ENCODE data around the gene LGALS3BP.

Gene LGALS3BP

GRCh38 chr17:78999947-79000395 lies 20.2 kb upstream of the LGALS3BP start:
- no peak for DNase-seq

- DNase-seq, result no peak
Observed at GRCh38 chr17:78999056-78999768, 19.5 kb upstream of the LGALS3BP start.

- peak in 3 of 56 donors; percentile 22 to 50 (median 40) for DNase-seq
Observed at GRCh38 chr17:78998311-78999055, 18.8 kb upstream of the LGALS3BP start.

- DNase-seq, result no peak
Observed at GRCh38 chr17:78997881-78998280, 18.2 kb upstream of the LGALS3BP start.

GRCh38 chr17:78997231-78997741 lies 17.6 kb upstream of the LGALS3BP start:
- DNase-seq, result no peak

- DNase-seq, result no peak
Observed at GRCh38 chr17:78996781-78997201, 17.1 kb upstream of the LGALS3BP start.

- DNase-seq, result peak in 2 of 56 donors; percentile 33 to 46
Observed at GRCh38 chr17:78995761-78996451, 16.2 kb upstream of the LGALS3BP start.

GRCh38 chr17:78995022-78995760 lies 15.5 kb upstream of the LGALS3BP start:
- DNase-seq, result no peak

GRCh38 chr17:78993981-78994671 lies 14.4 kb upstream of the LGALS3BP start:
- DNase-seq, result no peak

GRCh38 chr17:78993241-78993956 lies 13.7 kb upstream of the LGALS3BP start:
- peak in 23 of 56 donors; percentile 11 to 72 (median 28) for DNase-seq

GRCh38 chr17:78992542-78993212 lies 13.0 kb upstream of the LGALS3BP start:
- DNase-seq, result no peak

GRCh38 chr17:78991906-78992532 lies 12.3 kb upstream of the LGALS3BP start:
- no peak for DNase-seq

- no peak for DNase-seq
Observed at GRCh38 chr17:78991017-78991738, 11.5 kb upstream of the LGALS3BP start.

GRCh38 chr17:78990349-78991016 lies 10.8 kb upstream of the LGALS3BP start:
- DNase-seq, result no peak

GRCh38 chr17:78988152-78988551 lies 8.4 kb upstream of the LGALS3BP start:
- no peak for DNase-seq

- DNase-seq, result no peak
Observed at GRCh38 chr17:78986649-78987328, 7.1 kb upstream of the LGALS3BP start.

All from nucleus accumbens (tissue), 56 donors.